H9 (cell line): ENCODE data around the gene GSG1L. TPM values are rescaled to one million over a fixed set of nuclear protein-coding genes. Genes with fewer than 3 reads are reported as not detected.

Experiments used
- DNase-seq: peaks from one replicate; pipeline ENCODE4 v3.0.0-alpha.2; 2017
- H2AFZ ChIP-seq: one replicate; pipeline ENCODE4 v1.6.1; 2013; ENCODE audit warnings: mild to moderate bottlenecking, low read length, control low read depth, moderate library complexity
- H2AK5ac ChIP-seq: 2 replicates; pipeline ENCODE4 v1.6.1; 2013; ENCODE audit warnings: low read length, control low read depth, mixed read lengths; ENCODE audit not compliant: insufficient read length
- H2BK120ac ChIP-seq: one replicate; pipeline ENCODE4 v1.6.1; 2013; ENCODE audit warnings: low read depth, mild to moderate bottlenecking, low read length, control low read depth, inconsistent platforms; ENCODE audit not compliant: poor library complexity, severe bottlenecking
- H2BK12ac ChIP-seq: 2 replicates; pipeline ENCODE4 v1.6.1; 2013; ENCODE audit warnings: low read length, control low read depth, mixed read lengths, low read depth; ENCODE audit not compliant: insufficient read length
- H2BK15ac ChIP-seq: 2 replicates; pipeline ENCODE4 v1.6.1; 2013; ENCODE audit warnings: low read depth, low read length, control low read depth
- H2BK20ac ChIP-seq: one replicate; pipeline ENCODE4 v1.6.1; 2013; ENCODE audit warnings: low read depth, mild to moderate bottlenecking, low read length, control low read depth, inconsistent platforms; ENCODE audit not compliant: poor library complexity, severe bottlenecking
- H2BK5ac ChIP-seq: 2 replicates; pipeline ENCODE4 v1.6.1; 2013; ENCODE audit warnings: low read length, control low read depth, mixed read lengths; ENCODE audit not compliant: insufficient read length
- H3K14ac ChIP-seq: 2 replicates; pipeline ENCODE4 v1.6.1; 2013; ENCODE audit warnings: low read length, control low read depth; ENCODE audit not compliant: insufficient read depth
- H3K18ac ChIP-seq: 2 replicates; pipeline ENCODE4 v1.6.1; 2013; ENCODE audit warnings: low read depth, mild to moderate bottlenecking, mixed read lengths, low read length, control low read depth; ENCODE audit not compliant: insufficient read length
- H3K23ac ChIP-seq: 2 replicates; pipeline ENCODE4 v1.6.1; 2013; ENCODE audit warnings: low read length, control low read depth, mixed read lengths, low read depth; ENCODE audit not compliant: insufficient read length
- H3K23me2 ChIP-seq: 2 replicates; pipeline ENCODE4 v1.6.1; 2013; ENCODE audit warnings: low read depth, mild to moderate bottlenecking, mixed read lengths, low read length, control low read depth; ENCODE audit not compliant: insufficient read length, poor library complexity, severe bottlenecking
- H3K27ac ChIP-seq: 2 replicates; pipeline ENCODE4 v1.5.1; 2013; ENCODE audit warnings: low read length, control low read depth, mixed read lengths, low read depth; ENCODE audit not compliant: insufficient read length
- H3K27me3 ChIP-seq: 2 replicates; pipeline ENCODE4 v1.6.1; 2013; ENCODE audit warnings: low read length, control low read depth, inconsistent platforms; ENCODE audit not compliant: insufficient read depth
- H3K4ac ChIP-seq: 2 replicates; pipeline ENCODE4 v1.6.1; 2013; ENCODE audit warnings: low read depth, mild to moderate bottlenecking, control low read depth, inconsistent platforms, low read length, moderate library complexity
- H3K4me1 ChIP-seq: 2 replicates; pipeline ENCODE4 v1.6.1; 2013; ENCODE audit warnings: low read length, control low read depth, inconsistent platforms; ENCODE audit not compliant: insufficient read depth
- H3K4me2 ChIP-seq: 2 replicates; pipeline ENCODE4 v1.6.1; 2013; ENCODE audit warnings: low read length, control low read depth, mixed read lengths; ENCODE audit not compliant: insufficient read length, insufficient read depth
- H3K56ac ChIP-seq: 2 replicates; pipeline ENCODE4 v1.6.1; 2013; ENCODE audit warnings: low read depth, mild to moderate bottlenecking, mixed read lengths, low read length, control low read depth; ENCODE audit not compliant: insufficient read length
- H3K79me1 ChIP-seq: 2 replicates; pipeline ENCODE4 v1.6.1; 2013; ENCODE audit warnings: low read depth, mild to moderate bottlenecking, moderate library complexity, low read length, control low read depth, inconsistent platforms; ENCODE audit not compliant: insufficient read depth, poor library complexity, severe bottlenecking
- H3K79me2 ChIP-seq: 2 replicates; pipeline ENCODE4 v1.6.1; 2013; ENCODE audit warnings: low read length, control low read depth, inconsistent platforms; ENCODE audit not compliant: insufficient read depth
- H3K9ac ChIP-seq: 2 replicates; pipeline ENCODE4 v1.6.1; 2013; ENCODE audit warnings: low read length, control low read depth, mixed read lengths; ENCODE audit not compliant: insufficient read length; ENCODE audit errors: extremely low read depth
- H3K9me3 ChIP-seq: one replicate; pipeline ENCODE4 v1.6.1; 2013; ENCODE audit warnings: low read depth, low read length, inconsistent platforms; ENCODE audit not compliant: control insufficient read depth
- H3T11ph ChIP-seq: one replicate; pipeline ENCODE4 v1.6.1; 2013; ENCODE audit warnings: mild to moderate bottlenecking, low read length, control low read depth, inconsistent platforms
- H4K20me1 ChIP-seq: one replicate; pipeline ENCODE4 v1.6.1; 2013; ENCODE audit not compliant: control insufficient read depth, insufficient read length, insufficient read depth
- H4K5ac ChIP-seq: 2 replicates; pipeline ENCODE4 v1.6.1; 2013; ENCODE audit warnings: low read depth, mild to moderate bottlenecking, mixed read lengths, low read length, control low read depth; ENCODE audit not compliant: insufficient read length
- H4K8ac ChIP-seq: replicated peaks from 2 replicates; pipeline ENCODE4 v1.6.1; 2013; ENCODE audit warnings: low read length, control low read depth, mixed read lengths, low read depth; ENCODE audit not compliant: insufficient read length
- H4K91ac ChIP-seq: 2 replicates; pipeline ENCODE4 v1.6.1; 2013; ENCODE audit warnings: low read depth, mild to moderate bottlenecking, moderate library complexity, mixed read lengths, low read length, control low read depth; ENCODE audit not compliant: insufficient read length
- H3K27ac Mint-ChIP-seq, 3 experiments: 2 replicates in 2 of 3; 3 replicates in 1 of 3; pipeline ENCODE4 v1.8.0; 2020 to 2021; ENCODE audit warnings: mixed read lengths in 3 of 3, mild to moderate bottlenecking in 1 of 3, moderate library complexity in 1 of 3
- H3K27me3 Mint-ChIP-seq: 2 replicates; pipeline ENCODE4 v1.8.0; 2021; ENCODE audit warnings: low read depth, mild to moderate bottlenecking, moderate library complexity, mixed read lengths
- H3K36me3 Mint-ChIP-seq, 3 experiments: 2 replicates in 2 of 3; 3 replicates in 1 of 3; pipeline ENCODE4 v1.8.0; 2020 to 2021; ENCODE audit warnings: low read depth in 3 of 3, mixed read lengths in 3 of 3; ENCODE audit not compliant: insufficient read depth in 1 of 3
- H3K4me1 Mint-ChIP-seq, 2 experiments: 2 replicates each; pipeline ENCODE4 v1.8.0; 2020; ENCODE audit warnings: mixed read lengths in 2 of 2
- H3K4me3 Mint-ChIP-seq, 2 experiments: 2 replicates in 1 of 2; 3 replicates in 1 of 2; pipeline ENCODE4 v1.8.0; 2020 to 2021; ENCODE audit warnings: mild to moderate bottlenecking in 2 of 2, mixed read lengths in 2 of 2, moderate library complexity in 1 of 2
- H3K9me3 Mint-ChIP-seq, 2 experiments: 2 replicates in 1 of 2; 3 replicates in 1 of 2; pipeline ENCODE4 v1.8.0; 2020; ENCODE audit warnings: mild to moderate bottlenecking in 2 of 2, mixed read lengths in 2 of 2, moderate library complexity in 1 of 2
- CTCF ChIP-seq: fragments of 200-600 bp; sonication (generic); conservative IDR thresholded peaks from 3 replicates; pipeline ENCODE4 v1.8.0; 2021; ENCODE audit warnings: antibody characterized with exemption, mild to moderate bottlenecking
- WGBS: extraction: QIAGEN DNeasy Blood & Tissue Kit; methylation state at CpG from one replicate; pipeline ENCODE4 v1.1.7; 2013; ENCODE audit warnings: missing lambda C conversion rate, low lambda C conversion rate, mixed read lengths; ENCODE audit not compliant: insufficient read length; ENCODE audit errors: extremely low coverage; 5-methylcytosine and 5-hydroxymethylcytosine counted together
- total RNA-seq: library from RNA; stranded (reverse); gene quantifications from 2 replicates; pipeline ENCODE4 v1.2.1, GENCODE V29; 2021

The GSG1L gene
- total RNA-seq, 1 experiment from 2014 or later, result 0.35 TPM

- H3K23ac ChIP-seq, result no peak overlapping the region
- no peak overlapping the region for H2BK20ac ChIP-seq
- TF ChIP-seq CTCF, result no peak
- peaks cover 3% of the 10 kb centered on the region; the same call in 1 of the 2 replicates for H3K4me1 ChIP-seq
- no peak overlapping the region for H3T11ph ChIP-seq
- H2BK120ac ChIP-seq, result no peak overlapping the region
- H3K79me1 ChIP-seq, result no peaks in the 10 kb centered on the region
- H3K18ac ChIP-seq, result no peak overlapping the region
- no peak overlapping the region; the same call in 1 of the 2 replicates for H3K14ac ChIP-seq
- no peaks in the 10 kb centered on the region for H3K9me3 ChIP-seq
- H2BK5ac ChIP-seq, result no peak overlapping the region
- no peaks in the 10 kb centered on the region for H4K20me1 ChIP-seq
- no peak overlapping the region; the same call in 1 of the 2 replicates for H2BK15ac ChIP-seq
- no peak for DNase-seq
- no peaks in the 10 kb centered on the region for H3K23me2 ChIP-seq
- H3K79me2 ChIP-seq, result no peaks in the 10 kb centered on the region
- no peak overlapping the region for H3K56ac ChIP-seq
- H3K9me3 Mint-ChIP-seq, result peaks cover 2 to 4% of the 10 kb centered on the region in 2 experiments; a peak in 3 of 5 replicates
- peaks cover 2% of the 10 kb centered on the region; the same call in 1 of the 2 replicates for H3K27me3 Mint-ChIP-seq
- H4K91ac ChIP-seq, result no peak overlapping the region
- H3K27ac ChIP-seq, result no peak overlapping the region
- H3K27me3 ChIP-seq, result no peaks in the 10 kb centered on the region
- H2AFZ ChIP-seq, result no peak overlapping the region
- no peak overlapping the region for H3K4me3 Mint-ChIP-seq
- no CpG with 5 or more reads among the region's 7 CpGs for WGBS
- H3K9ac ChIP-seq, result no peak overlapping the region
- no peaks in the 10 kb centered on the region for H3K36me3 Mint-ChIP-seq
- no peak overlapping the region for H2BK12ac ChIP-seq
- H3K4me2 ChIP-seq, result no peak overlapping the region
- peak overlapping the region in 1 of 3 experiments; percentile 54; a peak in 1 of 7 replicates for H3K27ac Mint-ChIP-seq
- H4K5ac ChIP-seq, result no peak overlapping the region
- H4K8ac ChIP-seq, result no peak overlapping the region
- no peak overlapping the region for H3K4ac ChIP-seq
- H2AK5ac ChIP-seq, result no peak overlapping the region
- H3K4me1 Mint-ChIP-seq, result peaks cover 17 to 43% of the 10 kb centered on the region in 2 experiments
These were observed 211.4 kb downstream of the GSG1L start for GRCh38 chr16:27852116-27852515.
